Measurements from ENCODE around the gene GPRC5A.
"Not testable (repeated sequence)": the region's sequence is repeated elsewhere in the genome, so short reads cannot be mapped to it uniquely, and the experiment has no call there.

GPRC5A gene
- total RNA-seq = 0 to 0.28 reads per million in 2 donors

DNA sequence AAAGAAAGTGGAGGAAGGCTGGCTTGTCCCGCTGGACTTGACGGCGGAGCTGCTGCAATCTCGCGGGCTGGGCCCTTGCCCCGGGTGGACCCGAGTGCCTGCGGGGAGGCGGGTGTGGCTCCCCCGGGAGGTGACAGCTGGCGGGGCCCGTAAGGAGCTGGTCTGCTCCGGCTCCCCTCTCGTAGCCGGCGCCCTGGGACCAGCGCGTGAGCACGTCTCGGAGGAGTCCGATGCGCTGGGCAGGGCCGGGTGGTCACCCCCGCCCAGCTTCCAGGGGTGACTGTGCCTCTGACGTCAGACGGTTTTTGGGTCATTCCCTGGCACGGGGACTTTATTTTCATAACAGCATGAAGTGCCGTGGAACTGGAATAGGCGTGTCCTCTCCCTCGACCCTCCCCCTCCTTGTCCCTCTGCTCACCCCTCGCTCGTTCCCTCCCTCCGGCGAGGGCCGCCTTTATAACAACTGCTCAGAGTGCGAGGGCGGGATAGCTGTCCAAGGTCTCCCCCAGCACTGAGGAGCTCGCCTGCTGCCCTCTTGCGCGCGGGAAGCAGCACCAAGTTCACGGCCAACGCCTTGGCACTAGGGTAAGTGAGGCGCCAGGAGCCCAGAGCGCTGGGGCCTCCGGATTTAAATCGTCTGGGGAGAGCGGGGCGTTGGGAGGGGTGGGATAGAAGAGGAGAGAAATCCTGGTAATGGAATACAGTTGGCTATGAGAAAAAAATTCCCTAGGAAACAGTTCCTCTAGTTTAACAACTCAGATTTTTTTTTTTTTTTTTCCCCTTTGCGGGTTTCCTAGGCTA lies at the start of gene GPRC5A:
TSS of gene GPRC5A (plus strand) at position 483 of the 801 bp plus-strand sequence. CDS start 16,688 bp downstream, outside the sequence.
- no peak for DNase-seq

DNA sequence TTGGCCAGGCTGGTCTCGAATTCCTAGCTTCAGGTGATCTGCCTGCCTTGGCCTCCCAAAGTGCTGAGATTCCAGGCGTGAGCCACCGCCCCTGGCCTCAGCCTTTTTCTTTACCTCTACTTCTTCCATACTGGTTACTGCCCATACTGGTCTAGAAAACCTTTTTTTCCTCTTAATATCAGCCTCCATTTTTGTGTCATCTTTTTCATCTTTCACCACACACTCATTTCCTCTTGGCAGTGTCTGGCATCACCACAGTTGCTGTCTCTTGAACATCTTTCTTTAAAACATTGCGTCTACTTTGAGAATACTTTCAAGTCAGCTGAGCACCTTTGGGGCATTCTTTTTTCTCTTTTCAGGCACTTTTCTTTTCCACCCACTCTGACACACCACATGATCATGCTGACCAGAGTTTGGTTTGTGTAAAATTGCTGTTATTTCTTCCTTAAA lies 45.5 kb upstream of the GPRC5A start:
- no peak for DNase-seq

DNA sequence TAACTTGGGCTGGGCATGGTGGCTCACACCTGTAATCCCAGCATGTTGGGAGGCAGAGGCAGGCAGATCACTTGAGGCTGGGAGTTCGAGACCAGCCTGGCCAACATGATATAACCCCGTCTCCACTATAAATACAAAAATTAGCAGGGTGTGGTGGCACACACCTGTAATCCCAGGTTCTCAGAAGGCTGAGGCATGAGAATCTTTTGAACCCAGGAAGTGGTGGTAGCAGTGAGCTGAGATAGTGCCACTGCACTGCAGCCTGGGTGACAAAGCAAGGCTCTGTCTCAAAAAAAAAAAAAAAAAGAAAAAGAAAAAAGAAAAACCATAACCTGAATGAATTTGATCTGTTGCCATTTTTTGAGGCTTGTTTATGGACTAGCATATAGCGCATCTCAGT lies 44.6 kb upstream of the GPRC5A start:
- not testable (repeated sequence) for DNase-seq

DNA sequence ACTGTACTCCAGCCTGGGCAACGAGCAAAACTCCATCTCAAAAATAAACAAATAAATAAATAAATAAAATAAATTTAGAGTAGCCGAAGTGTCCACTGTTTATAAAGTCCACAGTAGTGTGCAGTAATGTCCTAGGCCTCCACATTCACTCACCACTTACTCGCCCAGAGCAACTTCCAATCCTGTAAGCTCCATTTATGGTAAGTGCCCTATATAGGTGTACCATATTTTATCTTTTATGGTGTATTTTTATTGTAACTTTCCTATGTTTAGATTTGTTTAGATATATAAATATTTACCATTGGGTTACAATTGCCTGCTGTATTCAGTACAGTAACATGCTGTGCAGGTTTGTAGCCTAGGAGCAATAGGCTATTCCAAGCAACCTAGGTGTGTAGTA lies 37.9 kb upstream of the GPRC5A start:
- DNase-seq = no peak

DNA sequence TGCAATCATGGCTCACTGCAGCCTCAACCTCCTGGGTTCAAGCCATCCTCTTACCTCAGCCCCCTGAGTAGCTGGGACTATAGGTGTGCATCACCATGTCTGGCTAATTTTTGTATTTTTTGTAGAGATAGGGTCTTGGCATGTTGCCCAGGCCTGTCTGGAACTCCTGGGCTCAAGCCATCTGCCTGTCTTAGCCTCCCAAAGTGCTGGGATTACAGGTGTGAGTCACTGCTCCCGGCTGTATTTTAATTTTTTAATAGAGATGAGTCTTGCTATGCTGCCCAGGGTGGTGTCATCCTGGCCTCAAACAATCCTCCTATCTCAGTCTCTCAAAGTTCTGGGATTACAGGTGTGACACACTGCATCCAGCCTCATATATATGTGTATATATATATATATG lies 31.7 kb upstream of the GPRC5A start:
- no peak for DNase-seq

GRCh38 chr12:12864243-12864642 lies 27.1 kb upstream of the GPRC5A start:
- no peak for DNase-seq

DNA sequence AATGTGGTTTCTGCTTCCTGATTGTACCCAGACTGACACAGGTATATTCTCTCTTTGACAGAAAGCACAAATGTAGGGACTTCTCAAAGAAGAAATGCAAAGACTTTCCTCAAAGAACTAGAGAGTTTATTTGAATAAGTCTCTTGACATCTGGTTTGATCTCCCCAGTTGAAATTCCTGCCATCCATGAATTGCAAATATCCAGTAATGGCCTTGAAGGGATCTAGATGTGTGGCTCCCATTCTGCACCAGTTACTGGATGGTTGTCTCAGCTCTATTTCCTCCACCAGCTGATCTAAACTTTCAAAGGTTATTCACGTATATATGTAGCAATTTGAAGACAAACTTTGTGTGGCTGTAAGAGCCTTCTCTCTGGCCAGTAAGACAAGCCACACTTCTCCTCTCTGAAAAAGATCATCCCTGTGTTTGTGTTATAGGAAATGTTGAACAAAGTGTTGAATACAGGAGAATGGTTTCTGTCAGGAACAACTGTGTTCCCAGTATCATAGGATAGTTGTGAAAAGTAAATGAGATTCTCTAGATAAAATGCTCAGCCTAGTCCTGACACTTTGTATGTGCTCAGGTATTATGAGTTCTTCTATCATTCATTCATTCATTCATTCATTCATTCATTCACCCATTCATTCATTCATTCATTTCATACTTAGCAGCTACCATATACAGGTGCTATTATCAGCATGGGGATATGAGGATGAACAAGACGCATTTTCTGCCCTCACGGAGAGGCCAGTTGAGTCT lies 22.7 kb upstream of the GPRC5A start:
- DNase-seq = no peak

- DNase-seq = no peak
Observed at GRCh38 chr12:12870465-12870864, 20.9 kb upstream of the GPRC5A start.

DNA sequence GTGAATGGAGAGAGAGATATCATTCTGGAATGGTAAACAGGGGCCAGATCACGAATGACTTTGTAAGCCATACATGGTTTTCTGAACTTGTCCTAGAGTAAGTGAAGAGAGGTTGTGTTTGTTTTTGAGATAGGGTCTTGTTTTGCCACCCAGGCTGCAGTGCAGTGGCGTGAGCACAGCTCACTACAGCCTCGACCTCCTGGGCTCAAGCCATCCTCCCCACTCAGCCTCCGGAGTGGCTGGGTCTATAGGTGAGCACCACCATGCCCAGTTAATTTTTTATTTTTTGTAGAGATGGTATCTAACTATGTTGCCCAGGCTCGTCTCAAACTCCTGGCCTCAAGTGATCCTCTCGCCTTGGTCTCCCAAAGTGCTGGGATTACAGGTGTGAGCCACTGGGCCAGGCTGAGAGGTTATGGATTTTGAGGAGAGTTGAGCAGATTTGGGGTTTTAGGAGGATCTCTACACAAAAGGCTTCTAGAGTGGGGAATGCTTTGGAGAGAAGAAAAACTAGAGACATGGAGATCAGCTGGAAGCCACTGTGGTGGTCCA lies 19.7 kb upstream of the GPRC5A start:
- DNase-seq = no peak

DNA sequence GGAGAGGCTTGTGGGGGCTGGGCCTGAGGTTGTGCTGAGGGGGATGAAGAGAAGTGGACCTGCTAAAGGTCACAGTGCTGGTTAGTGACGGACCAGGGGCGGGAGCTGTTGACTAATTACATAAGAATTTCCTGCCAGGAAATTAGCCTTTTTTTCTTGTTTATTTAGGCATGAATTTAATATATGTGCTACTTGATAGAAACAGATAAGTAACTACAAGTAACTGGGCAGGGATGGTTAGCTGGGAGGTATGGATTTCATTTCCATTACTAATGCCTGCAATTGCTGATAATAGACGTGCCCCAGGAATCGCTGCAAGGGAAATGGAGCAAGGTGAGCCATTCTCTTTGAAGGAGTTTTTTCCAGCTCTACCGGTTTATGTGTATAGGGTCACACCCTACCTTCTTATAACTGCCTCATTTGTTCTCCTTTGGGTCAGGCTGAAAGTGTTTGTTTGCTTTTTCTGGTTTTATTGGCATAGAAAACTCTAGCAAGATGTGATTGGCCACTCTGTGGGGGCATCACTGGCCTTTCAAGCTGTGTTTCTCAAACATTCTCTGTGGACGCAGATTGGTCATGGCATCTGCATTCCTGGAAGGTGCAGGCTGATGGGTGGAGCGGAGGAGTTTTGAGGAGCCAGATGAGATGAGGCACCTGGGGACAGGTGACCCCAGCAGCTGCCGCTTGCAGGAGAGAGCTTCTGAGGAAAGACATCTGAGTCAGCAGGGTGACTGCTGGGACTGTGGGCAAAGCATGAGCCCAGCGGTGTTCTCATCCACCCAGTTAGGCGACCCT lies 19.0 kb upstream of the GPRC5A start:
- no peak for DNase-seq

GRCh38 chr12:12872934-12873275 lies 18.5 kb upstream of the GPRC5A start:
- no peak for DNase-seq

GRCh38 chr12:12874029-12874428 lies 17.3 kb upstream of the GPRC5A start:
- DNase-seq = no peak

- not testable (repeated sequence) for DNase-seq
Observed at GRCh38 chr12:12875301-12875700, 16.1 kb upstream of the GPRC5A start.

- no peak for DNase-seq
Observed at GRCh38 chr12:12877153-12877768, 14.1 kb upstream of the GPRC5A start.

DNA sequence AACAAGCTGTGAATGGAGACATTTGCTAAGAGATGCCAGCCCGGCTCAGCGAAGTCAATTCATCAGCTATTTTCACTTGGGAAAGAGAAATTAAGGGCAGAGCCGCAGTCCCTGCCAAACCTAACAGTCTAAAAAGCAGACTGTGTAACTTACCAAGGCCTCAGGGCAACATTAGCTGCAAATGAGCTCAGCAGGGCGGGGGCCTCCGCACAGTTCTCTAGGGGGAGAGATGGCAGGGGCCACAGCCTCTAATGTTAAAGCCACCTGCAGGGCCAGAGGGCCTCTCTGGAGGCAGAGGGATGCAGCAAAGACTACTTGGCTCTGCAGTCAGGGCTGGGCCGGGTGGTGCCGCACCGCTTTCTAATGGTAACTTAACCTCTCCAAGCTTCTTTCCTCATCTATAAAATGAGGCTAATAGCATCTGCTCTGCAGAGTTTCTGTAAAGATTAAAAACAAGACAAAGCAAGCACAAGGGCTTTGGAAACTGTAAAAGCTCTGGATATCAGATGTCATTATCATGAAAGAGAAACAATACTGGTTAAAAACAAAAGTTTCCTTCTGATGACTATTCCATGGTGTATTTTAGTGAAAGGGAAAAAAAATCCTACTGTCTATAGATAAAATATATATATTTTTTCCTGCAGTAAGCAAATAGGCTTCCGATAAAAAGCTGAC lies 13.4 kb upstream of the GPRC5A start:
- DNase-seq = no peak

- DNase-seq = no peak
Observed at GRCh38 chr12:12880537-12880936, 10.8 kb upstream of the GPRC5A start.

DNA sequence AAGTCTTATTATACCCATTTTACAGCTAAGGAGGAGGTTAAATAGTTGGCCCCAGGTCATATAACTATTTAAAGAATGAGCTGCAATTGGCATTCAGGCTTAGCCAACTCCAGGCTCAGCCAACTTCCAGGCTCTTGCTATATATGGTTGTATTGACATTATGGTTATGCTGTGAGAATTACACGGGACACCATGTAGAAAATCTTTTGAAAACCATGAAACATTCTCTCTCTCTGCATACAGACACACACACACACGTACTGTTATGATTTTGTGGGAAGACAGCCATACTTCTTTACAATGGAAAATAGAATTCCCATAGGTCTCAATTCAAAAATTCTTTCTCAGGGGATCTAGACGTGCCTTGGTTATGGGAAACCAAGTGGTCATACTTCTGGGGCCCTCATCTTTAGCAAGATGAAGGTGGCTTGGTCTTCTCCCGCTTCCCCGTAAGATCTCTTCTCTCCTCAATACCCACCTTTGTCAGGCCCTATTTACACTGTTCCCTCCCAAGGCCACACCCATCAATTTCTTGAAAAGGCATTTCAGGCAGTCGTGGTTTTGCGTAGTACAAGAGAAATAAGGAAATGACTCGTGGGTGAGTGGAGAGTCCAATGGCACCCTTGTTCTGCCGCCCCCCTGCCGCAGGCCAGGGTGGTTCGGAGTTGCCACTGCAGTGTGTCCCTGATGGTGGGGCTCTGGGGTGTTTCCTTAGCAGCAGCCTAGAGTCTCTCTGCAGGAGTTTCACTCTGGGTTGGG lies 10.0 kb upstream of the GPRC5A start:
- no peak for DNase-seq

- no peak for DNase-seq
Observed at GRCh38 chr12:12882288-12882687, 9.1 kb upstream of the GPRC5A start.

DNA sequence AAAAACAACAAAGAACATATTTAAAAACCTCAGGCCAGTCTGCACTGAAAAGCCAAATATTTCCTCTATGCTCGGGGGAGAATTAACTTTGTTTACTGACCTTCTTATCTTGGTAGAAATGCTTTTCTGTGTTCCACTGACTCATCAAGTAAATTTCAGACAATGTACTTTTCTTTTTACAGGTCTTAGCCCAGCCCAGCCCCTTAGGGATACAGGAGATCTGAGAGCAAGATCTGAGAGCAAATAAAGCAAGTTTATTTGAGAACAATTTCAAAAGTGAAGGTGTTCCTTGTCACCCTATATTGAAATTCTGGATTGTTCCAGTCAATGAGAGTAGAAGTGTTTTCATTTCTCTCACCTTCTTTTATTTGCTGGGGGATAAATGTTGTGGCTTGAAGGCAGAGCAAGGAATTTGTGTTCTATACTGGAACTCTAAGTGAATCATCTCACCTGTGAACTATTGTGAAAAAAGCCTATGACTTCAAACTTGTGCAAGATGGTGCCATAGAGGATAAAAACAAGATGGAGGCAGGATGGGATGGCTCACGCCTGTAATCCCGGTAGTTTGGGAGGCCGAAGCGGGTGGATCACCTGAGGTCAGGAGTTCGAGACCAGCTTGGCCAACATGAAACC lies 7.9 kb upstream of the GPRC5A start:
- no peak for DNase-seq

DNA sequence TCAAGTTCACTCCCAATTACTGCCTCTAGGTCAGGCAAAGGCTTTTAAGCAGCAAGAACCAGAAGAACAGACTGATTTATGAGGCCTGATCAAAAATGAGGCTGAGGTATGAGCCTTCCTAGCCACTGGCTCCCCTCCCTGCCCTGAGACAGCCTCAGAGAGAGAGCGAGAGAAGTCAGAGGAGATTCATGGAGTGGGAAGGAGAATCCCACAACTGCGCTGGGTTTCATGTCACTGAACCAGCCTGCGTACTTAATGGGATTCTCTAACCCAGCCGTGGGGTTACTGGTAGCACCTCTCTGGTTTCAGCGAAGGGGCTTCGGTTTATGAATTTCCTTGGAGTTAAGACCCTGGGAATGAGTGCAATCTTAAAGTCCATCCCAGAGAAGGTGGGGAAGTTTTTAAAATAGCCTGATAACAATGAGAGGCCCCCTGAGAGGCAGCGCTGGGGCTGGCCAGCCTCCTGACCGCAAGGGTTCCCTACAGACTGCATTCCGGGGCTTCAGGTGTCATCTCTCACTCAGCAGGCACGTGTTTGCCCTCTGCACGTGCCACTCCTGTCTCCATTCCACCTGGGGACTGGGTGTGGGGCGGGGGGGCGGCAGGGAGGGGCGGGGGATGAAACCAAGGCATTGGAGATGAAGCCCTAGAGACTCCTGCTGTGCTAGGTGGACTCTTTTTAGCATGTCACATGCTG lies 6.1 kb upstream of the GPRC5A start:
- DNase-seq = no peak

Measured in T-helper 9 cell (primary cell).